Urinary bladder (tissue), 4 donors: ENCODE data around the gene TAS2R16. TPM values are rescaled to one million over a fixed set of nuclear protein-coding genes. Genes with fewer than 3 reads are reported as not detected.

ENCODE experiments used
- DNase-seq: peaks from one replicate; pipeline ENCODE4 v3.0.0-alpha.2; 2015; ENCODE audit errors: extremely low spot score
- H3K27ac ChIP-seq: one replicate; pipeline ENCODE4 v1.5.1; 2013; ENCODE audit warnings: low read depth, mild to moderate bottlenecking, moderate library complexity
- H3K36me3 ChIP-seq: one replicate; pipeline ENCODE4 v1.6.1; 2013; ENCODE audit warnings: mild to moderate bottlenecking, moderate library complexity; ENCODE audit not compliant: insufficient read depth
- H3K4me1 ChIP-seq: one replicate; pipeline ENCODE4 v1.6.1; 2013; ENCODE audit warnings: mild to moderate bottlenecking, moderate library complexity; ENCODE audit not compliant: insufficient read depth
- H3K4me3 ChIP-seq: one replicate; pipeline ENCODE4 v1.5.1; 2013; ENCODE audit warnings: low read depth, low read length
- WGBS: extraction: QIAGEN DNeasy Blood & Tissue Kit; methylation state at CpG from one replicate; pipeline ENCODE4 v1.1.7; 2013; 5-methylcytosine and 5-hydroxymethylcytosine counted together
- polyA plus RNA-seq: library from polyadenylated mRNA; stranded (reverse); fragments of 200-250 nt; gene quantifications from one replicate; pipeline ENCODE4 v1.2.3, GENCODE V29; 2013
- total RNA-seq: library from RNA; depleted of rRNA; stranded (reverse); fragments of >200 nt; gene quantifications from one replicate; pipeline ENCODE4 v1.2.3, GENCODE V29; 2014
- donor health status: healthy with polysubstance abuse.
- donor health status: healthy.

The TAS2R16 gene
- not detected for total RNA-seq
- polyA plus RNA-seq, result not detected

DNA sequence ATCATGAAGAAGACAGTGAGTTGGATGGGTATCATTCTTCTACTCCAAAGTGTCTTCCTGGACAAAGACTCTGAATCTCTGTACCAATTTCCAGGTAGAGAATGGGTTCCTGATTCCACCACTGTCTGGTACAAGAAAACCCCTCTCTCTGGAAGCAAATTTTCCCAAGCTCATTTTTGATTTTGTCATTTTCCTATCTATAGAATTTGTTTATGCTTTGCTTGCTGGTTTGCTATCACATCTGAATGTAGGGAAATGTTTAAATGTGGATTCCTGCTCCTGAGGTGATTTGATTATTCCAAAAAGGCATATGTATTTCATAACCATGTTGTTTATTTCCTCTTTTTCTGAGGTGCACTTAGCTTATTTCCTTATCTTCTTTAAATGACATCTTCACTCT is at the start of gene TAS2R16:
Gene TAS2R16, minus strand, starts transcription at position 101 of the 400 bp plus-strand sequence. Its CDS starts 66 bp downstream, at position 35.
- no peaks in the 10 kb centered on the region for H3K36me3 ChIP-seq
- no peak within 1 kb of the TSS for H3K27ac ChIP-seq
- DNase-seq, result no peak

GRCh38 chr7:123043642-123044041 is 48.1 kb upstream of the TAS2R16 start:
- H3K4me3 ChIP-seq, result no peak overlapping the region
- no peak overlapping the region for H3K27ac ChIP-seq
- no peaks in the 10 kb centered on the region for H3K36me3 ChIP-seq
- DNase-seq, result no peak
- H3K4me1 ChIP-seq, result no peaks in the 10 kb centered on the region

More for the DNA sequence above, at the start of gene TAS2R16:
- Histone ChIP-seq H3K4me3 (no peak within 1 kb of the TSS), H3K4me1 (no peaks in the 10 kb centered on the region)

- H3K27ac ChIP-seq, result no peak overlapping the region
- no peaks in the 10 kb centered on the region for H3K4me1 ChIP-seq
- H3K4me3 ChIP-seq, result no peak overlapping the region
- WGBS, result 56% methylated on average over 1 of the region's 1 CpG
- H3K36me3 ChIP-seq, result no peaks in the 10 kb centered on the region
- DNase-seq, result no peak
These were observed 45.6 kb upstream of the TAS2R16 start for GRCh38 chr7:123041101-123041500.

GRCh38 chr7:123039269-123039668 is 43.8 kb upstream of the TAS2R16 start:
- no peak for DNase-seq
- Histone ChIP-seq H3K27ac (no peak overlapping the region), H3K4me3 (no peak overlapping the region), H3K4me1 (no peaks in the 10 kb centered on the region), H3K36me3 (no peaks in the 10 kb centered on the region)
- 46% methylated on average over 3 of the region's 3 CpGs for WGBS

DNA sequence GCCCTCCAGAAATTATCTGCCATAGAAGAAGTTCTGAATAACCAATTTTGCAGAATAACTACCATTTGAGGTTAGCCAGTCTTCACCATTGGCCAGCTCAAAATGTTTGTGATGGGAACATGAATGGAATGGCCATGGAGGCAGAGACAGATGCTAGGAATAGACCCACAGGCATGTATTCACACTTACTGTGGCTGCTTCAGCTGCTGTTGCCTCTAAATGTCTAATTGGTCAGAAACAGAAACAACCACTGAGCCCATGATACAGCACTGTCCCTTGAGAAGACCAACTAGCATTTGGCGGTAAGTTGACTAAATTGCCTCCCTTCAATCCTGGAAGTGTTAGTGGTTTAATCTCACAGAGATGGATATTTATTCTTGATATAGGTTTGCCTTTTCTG is 38.6 kb upstream of the TAS2R16 start:
- Histone ChIP-seq H3K4me3 (no peak overlapping the region), H3K4me1 (no peaks in the 10 kb centered on the region), H3K36me3 (no peaks in the 10 kb centered on the region), H3K27ac (no peak overlapping the region)
- WGBS, result 96% methylated on average over 1 of the region's 1 CpG
- no peak for DNase-seq

DNA sequence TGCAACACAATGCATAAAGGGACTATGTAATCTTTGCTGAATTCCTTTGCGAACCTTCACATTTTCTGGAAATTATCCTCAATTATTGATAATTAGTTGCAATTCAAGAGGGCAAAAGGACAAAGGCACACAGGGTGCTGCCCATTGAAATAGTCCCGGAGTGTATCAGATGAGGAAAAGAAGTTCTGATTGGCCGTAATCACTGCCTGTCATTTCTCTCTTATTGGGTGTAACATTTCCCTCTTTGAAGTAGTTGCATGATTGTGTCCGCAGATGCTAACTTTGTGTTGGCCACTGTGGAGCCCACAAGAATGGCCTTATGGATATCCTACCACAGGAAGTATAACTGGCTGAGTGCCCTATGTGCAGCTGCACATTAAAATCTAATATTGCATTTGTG is 35.1 kb upstream of the TAS2R16 start:
- Histone ChIP-seq H3K4me3 (no peak overlapping the region), H3K36me3 (no peaks in the 10 kb centered on the region), H3K27ac (no peak overlapping the region), H3K4me1 (no peaks in the 10 kb centered on the region)
- WGBS, result 90% methylated on average over 4 of the region's 4 CpGs
- no peak for DNase-seq

DNA sequence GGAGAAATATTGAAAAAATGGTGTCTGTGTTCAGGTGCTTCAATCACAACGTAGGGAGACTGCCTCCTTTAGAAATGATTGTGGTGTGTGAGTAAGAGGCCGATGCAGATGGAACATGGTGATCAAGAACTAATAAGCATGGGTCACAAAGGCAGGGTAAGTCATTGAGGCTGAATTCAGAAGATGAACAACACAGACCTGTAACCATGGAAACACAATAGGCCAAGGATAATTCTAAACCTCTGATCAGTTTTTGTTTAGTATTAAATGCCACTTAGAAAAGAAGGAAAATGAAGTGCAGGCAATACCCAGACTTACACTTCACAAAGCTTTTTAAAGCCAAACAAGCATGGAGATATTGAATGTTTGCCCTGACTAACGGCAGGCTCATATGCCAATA is 32.8 kb upstream of the TAS2R16 start:
- Histone ChIP-seq H3K4me1 (no peaks in the 10 kb centered on the region), H3K4me3 (no peak overlapping the region), H3K27ac (no peak overlapping the region), H3K36me3 (no peaks in the 10 kb centered on the region)
- no peak for DNase-seq
- WGBS, result 85% methylated on average over 3 of the region's 3 CpGs

GRCh38 chr7:123026251-123026650 is 30.8 kb upstream of the TAS2R16 start:
- no peak overlapping the region for H3K4me3 ChIP-seq
- H3K36me3 ChIP-seq, result no peaks in the 10 kb centered on the region
- 78% methylated on average over 2 of the region's 2 CpGs for whole genome bisulfite sequencing
- no peak overlapping the region for H3K27ac ChIP-seq
- no peak for DNase-seq
- no peaks in the 10 kb centered on the region for H3K4me1 ChIP-seq

DNA sequence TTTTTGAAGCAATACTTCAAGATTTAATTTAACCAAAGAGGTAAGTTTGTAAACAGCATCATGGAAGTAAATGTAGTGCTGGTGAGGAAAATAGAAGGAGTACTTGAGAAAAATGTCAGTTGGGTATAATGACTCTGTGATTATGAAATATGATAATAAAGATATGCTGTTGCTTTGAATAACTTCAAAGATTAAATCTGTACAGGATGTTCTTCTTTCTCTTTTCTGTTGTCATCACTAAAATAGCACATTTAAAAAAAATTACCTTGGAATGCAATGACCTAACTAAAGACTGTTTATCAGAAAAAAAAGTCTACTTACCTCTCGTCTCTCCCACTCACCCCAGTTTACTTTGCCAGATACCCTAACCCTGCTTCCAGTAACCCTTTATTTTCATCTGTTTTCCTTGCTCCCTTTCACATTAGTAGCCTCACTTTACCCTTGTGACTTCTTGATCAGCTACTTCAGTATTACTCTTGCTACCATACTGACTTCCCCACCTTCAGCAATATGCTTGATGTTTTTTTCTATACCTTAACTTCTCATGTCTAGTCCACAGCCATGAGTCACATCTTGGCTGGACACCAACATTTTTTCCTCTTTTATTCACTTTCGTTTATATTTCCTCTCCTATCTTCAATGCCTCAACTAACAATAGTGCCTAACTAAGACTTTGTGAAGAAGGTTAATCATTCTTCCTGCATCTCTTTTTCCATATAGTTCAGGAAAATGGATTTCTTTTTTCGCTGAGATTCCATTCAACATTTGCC is 29.7 kb upstream of the TAS2R16 start:
- no peak overlapping the region for H3K4me3 ChIP-seq
- no peak for DNase-seq
- 44% methylated on average over 3 of the region's 3 CpGs for WGBS
- H3K36me3 ChIP-seq, result no peaks in the 10 kb centered on the region
- no peaks in the 10 kb centered on the region for H3K4me1 ChIP-seq
- no peak overlapping the region for H3K27ac ChIP-seq

DNA sequence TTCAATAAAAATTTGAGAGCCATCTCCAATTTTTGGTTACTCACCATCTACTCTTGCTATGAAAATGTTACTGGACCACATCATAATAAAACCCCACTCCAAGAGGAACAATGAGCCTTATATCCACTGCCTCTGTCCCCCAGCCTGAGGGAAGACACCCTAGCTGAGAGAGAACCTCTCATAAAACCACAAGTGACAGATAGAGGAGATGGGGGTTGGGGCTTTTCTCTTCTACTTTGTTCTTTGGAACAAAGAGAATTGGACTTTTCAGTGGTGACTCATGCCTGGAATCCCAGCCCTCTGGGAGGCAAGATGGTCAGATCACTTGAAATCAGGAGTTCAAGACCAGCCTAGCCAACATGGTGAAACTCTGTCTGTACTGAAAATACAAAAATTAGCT is 27.6 kb upstream of the TAS2R16 start:
- H3K27ac ChIP-seq, result no peak overlapping the region
- no peak overlapping the region for H3K4me3 ChIP-seq
- no peak for DNase-seq
- H3K4me1 ChIP-seq, result no peaks in the 10 kb centered on the region
- H3K36me3 ChIP-seq, result no peaks in the 10 kb centered on the region

GRCh38 chr7:123022576-123022975 is 27.1 kb upstream of the TAS2R16 start:
- Histone ChIP-seq H3K27ac (no peak overlapping the region), H3K4me1 (no peaks in the 10 kb centered on the region), H3K36me3 (no peaks in the 10 kb centered on the region), H3K4me3 (no peak overlapping the region)
- no peak for DNase-seq
- WGBS, result 48% methylated on average over 1 of the region's 1 CpG

DNA sequence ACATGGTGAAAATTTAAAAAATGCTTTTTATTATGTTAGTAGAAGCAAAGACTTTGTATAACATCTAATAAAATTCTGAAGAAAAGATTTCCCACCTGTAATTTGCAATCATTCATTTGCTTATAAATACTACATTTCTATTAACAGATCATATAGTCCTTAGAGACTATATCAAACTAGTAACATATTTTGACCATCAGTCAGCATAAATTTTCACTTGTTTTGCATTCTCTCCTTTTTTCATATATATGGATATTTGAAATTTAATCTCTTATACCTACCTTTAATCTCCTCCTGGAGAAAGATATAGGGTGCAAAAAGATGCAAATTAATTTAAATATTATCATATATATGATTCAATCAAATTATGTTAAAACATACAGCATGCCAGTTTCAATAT is 16.9 kb upstream of the TAS2R16 start:
- H3K36me3 ChIP-seq, result no peaks in the 10 kb centered on the region
- DNase-seq, result no peak
- no peak overlapping the region for H3K27ac ChIP-seq
- no peaks in the 10 kb centered on the region for H3K4me1 ChIP-seq
- no peak overlapping the region for H3K4me3 ChIP-seq

DNA sequence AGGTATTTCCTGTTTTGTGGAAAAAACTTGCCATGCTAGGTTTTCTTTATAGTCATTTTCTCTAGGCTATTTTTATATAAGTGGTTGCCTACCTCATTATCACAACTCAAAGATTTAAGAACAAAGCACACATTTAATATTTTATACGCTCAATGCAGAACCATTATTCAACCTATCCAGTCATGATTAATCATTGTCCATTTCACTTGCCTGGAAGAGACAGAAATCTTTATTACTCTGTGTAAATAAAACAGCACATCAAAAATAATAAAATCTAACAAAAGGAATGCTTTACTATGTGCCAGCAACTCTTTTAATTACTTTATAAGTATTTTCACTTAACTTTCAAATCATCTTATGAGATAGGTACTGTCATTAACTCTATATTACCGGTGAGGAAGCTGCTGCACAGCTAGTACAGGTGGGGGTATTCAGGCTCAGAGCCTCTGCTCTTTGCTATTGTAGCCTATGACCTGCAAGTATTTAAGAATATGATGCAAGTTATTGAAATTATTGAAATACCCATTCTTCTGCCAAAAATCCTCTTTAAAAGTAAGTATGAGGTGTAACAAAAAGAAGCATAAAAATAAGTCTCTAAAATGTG is 16.4 kb upstream of the TAS2R16 start:
- no peaks in the 10 kb centered on the region for H3K36me3 ChIP-seq
- no peak overlapping the region for H3K27ac ChIP-seq
- 76% methylated on average over 2 of the region's 2 CpGs for WGBS
- H3K4me1 ChIP-seq, result no peaks in the 10 kb centered on the region
- H3K4me3 ChIP-seq, result no peak overlapping the region
- no peak for DNase-seq

DNA sequence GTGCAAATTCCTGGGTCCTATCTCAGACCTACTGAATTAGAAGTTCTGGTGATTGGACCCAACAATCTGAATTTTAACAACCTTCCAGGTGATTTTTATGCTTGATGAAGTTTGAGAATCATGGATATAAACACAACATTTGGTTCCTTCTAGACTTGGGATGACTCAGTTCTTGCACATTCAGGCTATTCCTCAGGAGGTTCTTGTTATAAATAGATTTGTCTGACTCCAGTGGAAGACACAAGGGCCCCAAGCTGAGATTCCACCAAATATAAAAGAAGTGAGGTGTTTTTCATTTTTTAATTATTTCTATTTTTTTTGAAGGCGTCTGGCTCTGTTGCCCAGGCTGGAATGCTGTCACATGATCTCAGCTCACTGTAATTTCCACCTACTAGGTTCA is 9.4 kb upstream of the TAS2R16 start:
- DNase-seq, result no peak
- WGBS, result 63% methylated on average over 1 of the region's 1 CpG
- H3K4me3 ChIP-seq, result no peak overlapping the region
- H3K27ac ChIP-seq, result no peak overlapping the region
- no peaks in the 10 kb centered on the region for H3K36me3 ChIP-seq
- H3K4me1 ChIP-seq, result no peaks in the 10 kb centered on the region
